ENCODE results near the gene NUFIP2. TPM values are rescaled to one million over a fixed set of nuclear protein-coding genes. Genes with fewer than 3 reads are reported as not detected.

NUFIP2 gene
- total RNA-seq, 4 donors from 2014 or later: 36.5 to 62.3 (median 44.2) TPM

DNA sequence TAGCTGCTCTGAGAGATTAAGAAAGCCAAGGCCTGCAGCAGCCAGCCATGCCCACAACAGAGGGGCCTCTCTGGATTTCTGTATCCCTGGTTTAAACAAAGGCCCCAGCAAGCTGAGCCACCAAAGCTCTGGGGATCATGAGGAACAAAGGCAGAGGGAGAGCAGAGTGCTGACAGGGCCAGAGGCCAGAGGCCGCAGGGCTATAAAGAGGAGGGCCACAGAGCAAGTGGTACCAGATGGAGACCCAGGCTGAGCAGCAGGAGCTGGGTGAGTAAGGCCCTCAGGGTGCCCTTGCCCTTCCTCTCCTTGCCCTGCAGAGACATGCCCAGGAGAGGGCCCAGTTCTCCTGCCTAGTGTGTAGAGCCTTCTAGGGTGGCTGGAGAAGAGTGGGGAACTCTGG is 47.3 kb downstream of the NUFIP2 start, which contains the start of gene CRYBA1:
Gene CRYBA1, plus strand, starts transcription at position 232 of the 400 bp plus-strand sequence. Its CDS starts 5 bp downstream, at position 237.
- TF ChIP-seq, protein P1, sequence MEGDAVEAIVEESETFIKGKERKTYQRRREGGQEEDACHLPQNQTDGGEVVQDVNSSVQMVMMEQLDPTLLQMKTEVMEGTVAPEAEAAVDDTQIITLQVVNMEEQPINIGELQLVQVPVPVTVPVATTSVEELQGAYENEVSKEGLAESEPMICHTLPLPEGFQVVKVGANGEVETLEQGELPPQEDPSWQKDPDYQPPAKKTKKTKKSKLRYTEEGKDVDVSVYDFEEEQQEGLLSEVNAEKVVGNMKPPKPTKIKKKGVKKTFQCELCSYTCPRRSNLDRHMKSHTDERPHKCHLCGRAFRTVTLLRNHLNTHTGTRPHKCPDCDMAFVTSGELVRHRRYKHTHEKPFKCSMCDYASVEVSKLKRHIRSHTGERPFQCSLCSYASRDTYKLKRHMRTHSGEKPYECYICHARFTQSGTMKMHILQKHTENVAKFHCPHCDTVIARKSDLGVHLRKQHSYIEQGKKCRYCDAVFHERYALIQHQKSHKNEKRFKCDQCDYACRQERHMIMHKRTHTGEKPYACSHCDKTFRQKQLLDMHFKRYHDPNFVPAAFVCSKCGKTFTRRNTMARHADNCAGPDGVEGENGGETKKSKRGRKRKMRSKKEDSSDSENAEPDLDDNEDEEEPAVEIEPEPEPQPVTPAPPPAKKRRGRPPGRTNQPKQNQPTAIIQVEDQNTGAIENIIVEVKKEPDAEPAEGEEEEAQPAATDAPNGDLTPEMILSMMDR (IDR thresholded peaks at IDR 0.05): no peak
- ATAC-seq (ENCODE audit: low FRiP score) (no peak), DNase-seq (ENCODE audit: low spot score) (no peak)

DNA sequence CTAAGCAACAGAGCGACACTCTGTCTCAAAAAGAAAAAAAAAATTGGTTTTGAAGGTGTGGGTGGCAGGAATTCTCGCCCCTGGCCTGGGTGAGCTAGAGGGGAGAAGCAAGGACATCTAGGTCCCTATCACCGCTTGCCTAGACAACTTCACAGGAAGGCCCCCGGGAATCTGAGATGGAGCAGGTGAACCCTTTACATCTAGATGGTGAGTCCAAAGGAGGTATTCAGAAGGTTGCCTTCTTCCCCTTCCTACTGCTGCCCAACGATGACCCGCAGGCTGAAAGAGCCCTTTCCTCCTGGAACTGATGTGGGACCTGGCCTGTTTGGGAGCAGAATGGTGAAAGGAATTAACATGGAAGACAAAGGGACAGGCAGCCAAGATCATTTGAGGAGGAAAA is 48.5 kb downstream of the NUFIP2 start:
- no peak for ATAC-seq (ENCODE audit: low FRiP score)
- TF ChIP-seq, protein P1 (IDR thresholded peaks at IDR 0.05): no peak
- DNase-seq (ENCODE audit: low spot score): no peak

DNA sequence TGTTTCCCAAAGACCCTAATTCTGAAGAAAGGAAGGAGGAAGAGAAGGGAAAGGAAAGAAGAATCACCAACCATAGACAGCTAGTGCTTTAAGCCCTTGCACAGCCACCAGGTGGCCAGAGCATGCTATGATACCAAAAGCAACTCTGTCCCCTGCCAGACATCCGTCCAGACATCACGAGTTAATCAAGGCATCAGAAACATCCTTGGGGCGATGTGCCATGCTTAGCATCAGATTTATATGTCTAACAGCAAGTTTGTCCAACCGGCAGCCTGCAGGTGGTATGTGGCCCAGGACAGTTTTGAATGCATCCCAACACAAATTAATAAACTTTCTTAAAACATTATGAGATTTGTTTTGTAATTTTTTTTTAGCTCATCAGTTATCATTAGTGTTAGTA is 50.2 kb downstream of the NUFIP2 start:
- TF ChIP-seq, protein P1 (IDR thresholded peaks at IDR 0.05): no peak
- ATAC-seq (ENCODE audit: low FRiP score): no peak
- DNase-seq (ENCODE audit: low spot score): no peak

DNA sequence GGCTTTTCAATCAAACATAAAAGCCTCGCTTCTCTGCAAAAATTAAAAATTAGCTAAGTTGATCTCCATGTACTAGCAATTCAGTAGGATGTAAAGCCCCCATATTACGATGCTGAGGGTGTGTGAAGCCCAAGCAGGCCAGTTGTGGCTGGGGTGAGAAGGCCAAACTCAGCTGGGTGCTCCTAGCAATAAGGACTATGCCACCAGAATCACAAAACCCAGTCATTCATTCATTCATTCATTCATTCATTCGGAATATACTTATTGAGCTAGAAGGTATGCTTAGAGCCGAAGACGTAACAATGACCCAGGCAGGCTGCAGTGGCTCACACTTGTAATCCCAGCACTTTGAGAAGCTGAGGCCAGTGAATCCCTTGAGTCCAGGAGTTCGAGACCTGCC is 51.2 kb downstream of the NUFIP2 start:
- TF ChIP-seq, protein P1 (IDR thresholded peaks at IDR 0.05): no peak
- no peak for DNase-seq (ENCODE audit: low spot score)
- ATAC-seq (ENCODE audit: low FRiP score): no peak

DNA sequence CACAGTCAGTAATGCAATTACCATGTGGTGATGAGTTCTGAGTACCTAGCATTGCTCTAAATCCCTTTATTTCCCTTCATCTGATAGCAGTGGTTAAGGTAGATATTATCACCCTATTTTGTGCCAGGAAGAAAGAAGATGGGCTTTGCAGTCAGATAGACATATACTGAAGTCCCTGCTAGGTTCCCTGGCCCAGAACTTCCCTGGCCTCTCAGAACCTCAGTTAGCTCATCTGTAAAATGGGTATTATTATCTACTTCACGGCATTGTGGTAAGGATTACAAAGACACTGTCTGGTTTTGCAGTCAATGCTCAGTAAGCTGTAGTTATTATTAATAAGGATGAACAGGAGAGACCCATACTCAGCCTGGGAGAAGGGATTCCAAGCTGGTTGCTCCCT is 51.9 kb downstream of the NUFIP2 start:
- TF ChIP-seq, protein P1 (IDR thresholded peaks at IDR 0.05): no peak
- DNase-seq (ENCODE audit: low spot score) (no peak), ATAC-seq (ENCODE audit: low FRiP score) (no peak)

DNA sequence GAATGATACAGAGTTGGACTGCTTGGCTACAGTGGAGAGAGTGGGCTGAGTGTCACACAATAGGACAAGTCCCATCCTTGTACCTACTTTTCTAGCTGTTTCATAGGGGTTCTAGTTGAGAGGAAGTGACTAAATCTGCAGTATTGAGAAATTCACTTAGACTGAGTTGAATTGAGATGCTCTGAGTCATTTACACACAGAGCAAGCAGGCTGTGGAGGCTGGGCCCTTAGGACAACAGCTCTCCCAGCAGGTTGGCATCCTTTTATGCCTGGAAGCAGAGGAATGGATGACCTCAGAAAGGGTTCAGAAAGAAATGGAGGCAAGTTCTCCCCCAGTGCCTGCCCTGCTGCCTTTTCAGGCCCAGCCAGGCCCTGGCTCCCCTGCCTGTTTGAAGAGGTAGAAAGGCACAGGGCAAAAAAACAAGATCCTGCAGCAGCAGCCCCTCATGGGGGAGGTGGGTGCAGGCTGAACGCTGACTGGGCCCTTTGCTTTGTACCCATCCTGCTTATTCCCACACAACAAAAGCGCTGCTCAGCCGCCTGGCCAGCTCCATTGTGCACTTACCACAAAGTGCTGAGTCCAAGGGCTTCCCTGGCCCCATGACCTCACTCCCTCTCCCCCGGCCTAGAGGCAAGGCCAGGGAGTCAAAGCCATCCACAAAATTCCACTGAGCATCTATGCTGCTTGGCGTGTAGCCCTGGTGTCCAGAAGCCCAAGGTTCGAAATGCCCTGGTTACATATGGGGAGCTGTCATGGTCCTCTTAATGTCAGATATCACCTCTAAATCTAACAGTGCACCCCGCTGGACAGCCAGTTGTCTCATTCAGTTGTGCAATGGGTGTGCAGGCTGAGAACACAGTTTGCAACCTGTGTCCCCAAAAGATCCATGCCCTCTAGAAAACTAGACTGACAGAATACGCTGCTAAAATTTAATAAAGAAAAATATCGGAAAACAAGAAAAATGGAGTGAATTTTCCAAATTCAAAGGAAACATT is 52.7 kb downstream of the NUFIP2 start:
- ATAC-seq (ENCODE audit: low FRiP score): peak; percentile 94
- no peak for DNase-seq (ENCODE audit: low spot score)
- TF ChIP-seq, protein P1 (IDR thresholded peaks at IDR 0.05): no peak

DNA sequence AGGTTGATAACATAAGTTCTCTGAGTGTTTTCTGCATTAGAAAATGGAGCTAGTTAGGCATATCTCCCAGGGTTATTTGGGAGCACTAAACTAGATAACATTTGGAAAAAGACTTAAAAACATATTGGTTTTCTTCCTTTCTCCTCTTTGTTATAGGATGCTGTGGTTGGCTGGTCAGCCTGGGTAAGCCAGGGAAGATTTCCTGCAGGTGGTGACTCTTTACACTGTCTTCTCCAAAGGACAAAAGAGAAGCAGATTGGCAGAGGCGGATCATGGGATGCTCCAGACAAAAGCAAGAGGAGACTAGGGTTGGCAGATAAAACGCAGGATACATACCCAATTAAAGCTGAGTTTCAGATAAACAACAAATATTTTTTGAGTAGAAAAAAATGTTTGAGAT is 53.5 kb downstream of the NUFIP2 start:
- ATAC-seq (ENCODE audit: low FRiP score) (no peak), DNase-seq (ENCODE audit: low spot score) (no peak)
- TF ChIP-seq, protein P1 (IDR thresholded peaks at IDR 0.05): no peak

Measured in omental fat pad (tissue), 4 donors.